SU-DHL-6 (cell line): ENCODE measurements around the gene ABCB4.

Experiments
- H2AFZ ChIP-seq: fragments of 200-600 bp; sonication (generic); 2 replicates; pipeline ENCODE4 v1.6.1; 2014; ENCODE audit warnings: low read depth, mild to moderate bottlenecking, moderate library complexity, mixed read lengths, antibody characterized with exemption, low read length; ENCODE audit not compliant: severe bottlenecking
- H3F3A ChIP-seq: fragments of 200-600 bp; shearing (Covaris generic); 2 replicates; pipeline ENCODE4 v1.6.0; 2016; ENCODE audit warnings: antibody characterized with exemption, mild to moderate bottlenecking; ENCODE audit not compliant: insufficient read depth
- H3K27ac ChIP-seq: fragments of 200-600 bp; sonication (generic); 2 replicates; pipeline ENCODE4 v1.5.1; 2016; ENCODE audit warnings: low read depth, mild to moderate bottlenecking, low read length, moderate library complexity, mixed read lengths
- H3K27me3 ChIP-seq: fragments of 200-600 bp; sonication (generic), shearing (Covaris generic); 2 replicates; pipeline ENCODE4 v1.6.0; 2014; ENCODE audit warnings: mild to moderate bottlenecking, low read length
- H3K36me3 ChIP-seq: fragments of 200-600 bp; sonication (generic); 2 replicates; pipeline ENCODE4 v1.6.1; 2014; ENCODE audit warnings: mild to moderate bottlenecking, low read length, mixed read lengths
- H3K4me2 ChIP-seq: fragments of 300-600, 200-600 bp; shearing (Covaris generic), sonication (generic); 2 replicates; pipeline ENCODE4 v1.6.0; 2014; ENCODE audit warnings: low read length, low read depth, mild to moderate bottlenecking; ENCODE audit not compliant: poor library complexity, severe bottlenecking
- H3K4me3 ChIP-seq: fragments of 200-600 bp; sonication (generic); 2 replicates; pipeline ENCODE4 v1.5.1; 2014; ENCODE audit warnings: antibody characterized with exemption, low read length, mild to moderate bottlenecking, mixed read lengths; ENCODE audit not compliant: insufficient read depth, poor library complexity, severe bottlenecking
- H3K79me2 ChIP-seq: fragments of 200-600 bp; sonication (generic); 2 replicates; pipeline ENCODE4 v1.6.1; 2014; ENCODE audit warnings: mild to moderate bottlenecking, low read length, moderate library complexity; ENCODE audit not compliant: insufficient read depth
- H3K9ac ChIP-seq: fragments of 200-600 bp; sonication (generic); 2 replicates; pipeline ENCODE4 v1.7.0; 2014; ENCODE audit warnings: mild to moderate bottlenecking, low read length
- H3K9me2 ChIP-seq: fragments of 200-600 bp; sonication (generic); replicated peaks from 2 replicates; pipeline ENCODE4 v1.6.1; 2014; ENCODE audit warnings: low read length; ENCODE audit not compliant: insufficient read depth
- H3K9me3 ChIP-seq: fragments of 200-600 bp; sonication (generic); 2 replicates; pipeline ENCODE4 v1.6.1; 2014; ENCODE audit warnings: low read length, mixed read lengths; ENCODE audit not compliant: insufficient read depth
- H4K20me1 ChIP-seq: fragments of 200-600 bp; sonication (generic); 2 replicates; pipeline ENCODE4 v1.6.1; 2014; ENCODE audit warnings: low read depth, mild to moderate bottlenecking, antibody characterized with exemption, low read length, moderate library complexity, mixed read lengths
- EZH2phosphoT487 ChIP-seq: fragments of 200-600 bp; sonication (generic), shearing (Covaris generic); conservative IDR thresholded peaks from 2 replicates; pipeline ENCODE4 v1.6.1; 2018; ENCODE audit warnings: mild to moderate bottlenecking, antibody characterized with exemption, low read length, moderate library complexity, mixed read lengths
- TF ChIP-seq, protein P1 (sequence below): fragments of 200-600 bp; sonication (generic); IDR thresholded peaks from one replicate; pipeline ENCODE4 v1.5.1; 2017; ENCODE audit warnings: antibody characterized with exemption, mild to moderate bottlenecking, low read length, moderate library complexity; ENCODE audit not compliant: insufficient read depth, poor library complexity, severe bottlenecking

ABCB4 gene

DNA sequence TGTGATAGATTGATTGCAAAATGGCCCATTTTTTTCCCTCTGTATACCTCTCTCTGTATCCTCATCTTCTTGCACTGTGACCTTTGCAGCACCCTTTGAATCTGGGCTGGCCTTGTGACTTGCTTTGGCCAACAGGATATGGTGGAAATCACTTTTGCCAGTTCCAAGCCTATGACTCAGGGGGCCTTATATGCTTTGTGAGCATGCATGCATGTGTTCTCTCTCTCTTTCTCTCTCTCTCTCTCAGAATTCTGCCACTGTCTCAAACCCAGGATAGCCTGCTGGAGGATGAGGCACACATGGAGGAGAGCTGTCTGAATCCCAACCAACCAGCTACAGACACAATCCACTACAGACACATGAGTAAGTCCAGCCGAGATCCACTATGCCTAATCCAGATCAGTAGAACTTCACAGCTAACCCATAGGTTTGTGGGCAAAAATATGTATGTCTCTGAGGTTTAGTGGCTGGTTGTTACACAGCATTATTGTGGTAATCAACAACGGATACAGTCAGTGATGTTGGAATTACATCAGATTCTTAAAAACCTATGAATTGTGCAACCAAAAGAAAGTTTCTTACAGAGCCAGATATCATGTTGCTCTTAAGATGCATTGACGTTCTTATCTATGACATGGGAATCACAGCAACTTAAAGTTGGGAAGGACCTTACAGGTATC, 41.8 kb upstream of the ABCB4 start:
- no peak overlapping the region for H3K27ac ChIP-seq
- no peak overlapping the region for H3K9ac ChIP-seq
- TF ChIP-seq EZH2phosphoT487 = no peak
- TF ChIP-seq, protein P1, sequence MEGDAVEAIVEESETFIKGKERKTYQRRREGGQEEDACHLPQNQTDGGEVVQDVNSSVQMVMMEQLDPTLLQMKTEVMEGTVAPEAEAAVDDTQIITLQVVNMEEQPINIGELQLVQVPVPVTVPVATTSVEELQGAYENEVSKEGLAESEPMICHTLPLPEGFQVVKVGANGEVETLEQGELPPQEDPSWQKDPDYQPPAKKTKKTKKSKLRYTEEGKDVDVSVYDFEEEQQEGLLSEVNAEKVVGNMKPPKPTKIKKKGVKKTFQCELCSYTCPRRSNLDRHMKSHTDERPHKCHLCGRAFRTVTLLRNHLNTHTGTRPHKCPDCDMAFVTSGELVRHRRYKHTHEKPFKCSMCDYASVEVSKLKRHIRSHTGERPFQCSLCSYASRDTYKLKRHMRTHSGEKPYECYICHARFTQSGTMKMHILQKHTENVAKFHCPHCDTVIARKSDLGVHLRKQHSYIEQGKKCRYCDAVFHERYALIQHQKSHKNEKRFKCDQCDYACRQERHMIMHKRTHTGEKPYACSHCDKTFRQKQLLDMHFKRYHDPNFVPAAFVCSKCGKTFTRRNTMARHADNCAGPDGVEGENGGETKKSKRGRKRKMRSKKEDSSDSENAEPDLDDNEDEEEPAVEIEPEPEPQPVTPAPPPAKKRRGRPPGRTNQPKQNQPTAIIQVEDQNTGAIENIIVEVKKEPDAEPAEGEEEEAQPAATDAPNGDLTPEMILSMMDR = no peak
- H3K4me2 ChIP-seq = no peak overlapping the region
- no peaks in the 10 kb centered on the region for H4K20me1 ChIP-seq
- no peaks in the 10 kb centered on the region for H3K9me2 ChIP-seq
- H3K9me3 ChIP-seq = no peaks in the 10 kb centered on the region
- H2AFZ ChIP-seq = no peak overlapping the region
- H3K4me3 ChIP-seq = no peak overlapping the region
- no peaks in the 10 kb centered on the region for H3K27me3 ChIP-seq
- no peaks in the 10 kb centered on the region for H3F3A ChIP-seq
- no peaks in the 10 kb centered on the region for H3K79me2 ChIP-seq
- no peaks in the 10 kb centered on the region for H3K36me3 ChIP-seq

GRCh38 chr7:87513735-87514335, 38.4 kb upstream of the ABCB4 start:
- Histone ChIP-seq H3K27me3 (no peaks in the 10 kb centered on the region), H3K4me2 (no peak overlapping the region), H3K4me3 (no peak overlapping the region), H4K20me1 (no peaks in the 10 kb centered on the region), H3K9me2 (no peaks in the 10 kb centered on the region), H2AFZ (no peak overlapping the region), H3K79me2 (no peaks in the 10 kb centered on the region), H3F3A (no peaks in the 10 kb centered on the region), H3K27ac (no peak overlapping the region), H3K9ac (no peak overlapping the region), H3K9me3 (no peaks in the 10 kb centered on the region), H3K36me3 (no peaks in the 10 kb centered on the region)
- TF ChIP-seq, protein P1 = no peak
- no peak for TF ChIP-seq EZH2phosphoT487

DNA sequence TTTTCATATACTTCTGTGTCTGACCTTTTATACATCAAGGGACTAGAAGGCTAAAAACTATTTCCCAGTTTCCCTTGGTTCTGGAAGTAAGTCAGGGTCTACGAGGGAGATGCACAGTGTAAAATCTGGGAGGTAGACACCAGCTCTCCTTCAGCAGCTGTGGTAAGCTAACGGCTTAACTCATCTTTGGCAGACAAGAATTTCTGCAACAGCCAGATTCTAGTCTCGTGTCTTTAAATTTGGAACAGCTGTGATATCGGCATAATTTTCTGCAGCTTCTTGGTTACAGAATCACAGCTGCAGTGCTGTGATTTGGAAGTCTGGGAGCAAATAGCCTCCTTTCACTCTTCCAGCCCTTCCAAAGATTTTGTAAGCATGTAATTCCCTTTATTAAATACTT, 37.4 kb upstream of the ABCB4 start:
- Histone ChIP-seq H4K20me1 (no peaks in the 10 kb centered on the region), H3K4me2 (no peak overlapping the region), H2AFZ (no peak overlapping the region), H3K79me2 (no peaks in the 10 kb centered on the region), H3K9ac (no peak overlapping the region), H3K9me2 (no peaks in the 10 kb centered on the region), H3K9me3 (no peaks in the 10 kb centered on the region), H3K27ac (no peak overlapping the region), H3F3A (no peaks in the 10 kb centered on the region), H3K27me3 (no peaks in the 10 kb centered on the region), H3K36me3 (no peaks in the 10 kb centered on the region), H3K4me3 (no peak overlapping the region)
- no peak for TF ChIP-seq EZH2phosphoT487
- TF ChIP-seq, protein P1 = no peak
